Neural crest cell (in vitro differentiated cells): Measurements from ENCODE around the gene MRGPRF. TPM values are rescaled to one million over a fixed set of nuclear protein-coding genes. Genes with fewer than 3 reads are reported as not detected.
A peak's percentile ranks its signal among the peaks of the same experiment; 100 is the strongest.

ENCODE experiments used
- DNase-seq: peaks from one replicate; pipeline ENCODE4 v3.0.0; 2021; ENCODE audit warnings: low read depth, mixed read lengths, low spot score
- H3K27ac Mint-ChIP-seq: one replicate; pipeline ENCODE4 v1.8.0; 2021; ENCODE audit warnings: mild to moderate bottlenecking, mixed read lengths; ENCODE audit not compliant: unreplicated experiment
- H3K27me3 Mint-ChIP-seq: 2 replicates; pipeline ENCODE4 v1.8.0; 2021; ENCODE audit warnings: low read depth, mild to moderate bottlenecking, mixed read lengths
- H3K36me3 Mint-ChIP-seq: 2 replicates; pipeline ENCODE4 v1.8.0; 2021; ENCODE audit warnings: low read depth, mild to moderate bottlenecking, mixed read lengths
- H3K4me1 Mint-ChIP-seq: 2 replicates; pipeline ENCODE4 v1.8.0; 2021; ENCODE audit warnings: mixed read lengths
- H3K4me3 Mint-ChIP-seq: one replicate; pipeline ENCODE4 v1.8.0; 2021; ENCODE audit warnings: mild to moderate bottlenecking, mixed read lengths
- H3K9me3 Mint-ChIP-seq: 2 replicates; pipeline ENCODE4 v1.8.0; 2021; ENCODE audit warnings: mixed read lengths
- total RNA-seq: library from RNA; stranded (reverse); gene quantifications from 2 replicates; pipeline ENCODE4 v1.2.1, GENCODE V29; 2021
- TF ChIP-seq, protein P1 (sequence below): fragments of 200-600 bp; sonication (generic); conservative IDR thresholded peaks from 2 replicates; pipeline ENCODE4 v1.5.0; 2021; ENCODE audit warnings: antibody characterized with exemption, mild to moderate bottlenecking

Gene MRGPRF
- total RNA-seq, 1 donor from 2014 or later = 0.23 TPM

- H3K4me1 Mint-ChIP-seq = no peaks in the 10 kb centered on the region
- no peaks in the 10 kb centered on the region for H3K27me3 Mint-ChIP-seq
- no peaks in the 10 kb centered on the region for H3K36me3 Mint-ChIP-seq
- TF ChIP-seq, protein P1, sequence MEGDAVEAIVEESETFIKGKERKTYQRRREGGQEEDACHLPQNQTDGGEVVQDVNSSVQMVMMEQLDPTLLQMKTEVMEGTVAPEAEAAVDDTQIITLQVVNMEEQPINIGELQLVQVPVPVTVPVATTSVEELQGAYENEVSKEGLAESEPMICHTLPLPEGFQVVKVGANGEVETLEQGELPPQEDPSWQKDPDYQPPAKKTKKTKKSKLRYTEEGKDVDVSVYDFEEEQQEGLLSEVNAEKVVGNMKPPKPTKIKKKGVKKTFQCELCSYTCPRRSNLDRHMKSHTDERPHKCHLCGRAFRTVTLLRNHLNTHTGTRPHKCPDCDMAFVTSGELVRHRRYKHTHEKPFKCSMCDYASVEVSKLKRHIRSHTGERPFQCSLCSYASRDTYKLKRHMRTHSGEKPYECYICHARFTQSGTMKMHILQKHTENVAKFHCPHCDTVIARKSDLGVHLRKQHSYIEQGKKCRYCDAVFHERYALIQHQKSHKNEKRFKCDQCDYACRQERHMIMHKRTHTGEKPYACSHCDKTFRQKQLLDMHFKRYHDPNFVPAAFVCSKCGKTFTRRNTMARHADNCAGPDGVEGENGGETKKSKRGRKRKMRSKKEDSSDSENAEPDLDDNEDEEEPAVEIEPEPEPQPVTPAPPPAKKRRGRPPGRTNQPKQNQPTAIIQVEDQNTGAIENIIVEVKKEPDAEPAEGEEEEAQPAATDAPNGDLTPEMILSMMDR = no peak
- no peaks in the 10 kb centered on the region for H3K9me3 Mint-ChIP-seq
- no peak for DNase-seq
- H3K27ac Mint-ChIP-seq = no peak overlapping the region
- H3K4me3 Mint-ChIP-seq = no peak overlapping the region
Measured at GRCh38 chr11:68999093-68999747, 13.8 kb downstream of the MRGPRF start.

DNA sequence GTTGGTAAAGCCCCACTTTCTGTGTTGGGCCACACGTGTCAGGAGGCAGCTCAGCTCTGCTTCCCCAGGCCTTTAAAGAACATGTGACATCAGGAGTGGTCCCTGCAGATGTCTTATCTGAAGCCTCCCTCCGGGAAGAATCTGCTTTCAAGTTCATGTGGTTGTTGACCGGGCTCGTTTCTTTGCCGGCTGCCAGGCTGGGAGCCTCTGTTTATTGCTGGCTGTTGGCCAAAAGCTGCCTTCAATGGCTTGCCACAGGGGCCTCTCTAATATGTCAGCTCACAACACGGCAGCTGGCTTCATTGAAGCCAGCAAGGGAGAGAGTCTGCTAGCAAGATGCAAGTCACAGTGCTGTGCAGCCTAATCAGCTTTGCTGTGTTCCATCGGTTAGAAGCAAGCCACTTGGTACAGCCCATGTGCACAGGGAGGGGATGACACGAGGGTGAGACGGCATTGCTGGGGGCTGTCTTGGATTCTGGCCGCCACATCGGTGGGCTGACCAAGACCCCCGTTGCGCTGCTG lies 14.6 kb downstream of the MRGPRF start:
- H3K9me3 Mint-ChIP-seq = no peaks in the 10 kb centered on the region
- no peaks in the 10 kb centered on the region for H3K36me3 Mint-ChIP-seq
- DNase-seq = no peak
- peaks cover 4% of the 10 kb centered on the region for H3K27me3 Mint-ChIP-seq
- no peaks in the 10 kb centered on the region for H3K4me1 Mint-ChIP-seq
- TF ChIP-seq, protein P1 = no peak
- no peak overlapping the region for H3K4me3 Mint-ChIP-seq
- H3K27ac Mint-ChIP-seq = no peak overlapping the region

GRCh38 chr11:68997995-68998348 lies 15.1 kb downstream of the MRGPRF start:
- H3K4me1 Mint-ChIP-seq = no peaks in the 10 kb centered on the region
- no peak overlapping the region for H3K4me3 Mint-ChIP-seq
- TF ChIP-seq, protein P1 = no peak
- H3K36me3 Mint-ChIP-seq = no peaks in the 10 kb centered on the region
- no peaks in the 10 kb centered on the region for H3K9me3 Mint-ChIP-seq
- H3K27ac Mint-ChIP-seq = no peak overlapping the region
- DNase-seq = no peak
- H3K27me3 Mint-ChIP-seq = peaks cover 4% of the 10 kb centered on the region

GRCh38 chr11:68997124-68997994 lies 15.7 kb downstream of the MRGPRF start:
- DNase-seq = no peak
- peaks cover 4% of the 10 kb centered on the region for H3K27me3 Mint-ChIP-seq
- no peaks in the 10 kb centered on the region for H3K4me1 Mint-ChIP-seq
- H3K36me3 Mint-ChIP-seq = no peaks in the 10 kb centered on the region
- H3K27ac Mint-ChIP-seq = no peak overlapping the region
- TF ChIP-seq, protein P1 = no peak
- no peaks in the 10 kb centered on the region for H3K9me3 Mint-ChIP-seq
- no peak overlapping the region for H3K4me3 Mint-ChIP-seq

DNA sequence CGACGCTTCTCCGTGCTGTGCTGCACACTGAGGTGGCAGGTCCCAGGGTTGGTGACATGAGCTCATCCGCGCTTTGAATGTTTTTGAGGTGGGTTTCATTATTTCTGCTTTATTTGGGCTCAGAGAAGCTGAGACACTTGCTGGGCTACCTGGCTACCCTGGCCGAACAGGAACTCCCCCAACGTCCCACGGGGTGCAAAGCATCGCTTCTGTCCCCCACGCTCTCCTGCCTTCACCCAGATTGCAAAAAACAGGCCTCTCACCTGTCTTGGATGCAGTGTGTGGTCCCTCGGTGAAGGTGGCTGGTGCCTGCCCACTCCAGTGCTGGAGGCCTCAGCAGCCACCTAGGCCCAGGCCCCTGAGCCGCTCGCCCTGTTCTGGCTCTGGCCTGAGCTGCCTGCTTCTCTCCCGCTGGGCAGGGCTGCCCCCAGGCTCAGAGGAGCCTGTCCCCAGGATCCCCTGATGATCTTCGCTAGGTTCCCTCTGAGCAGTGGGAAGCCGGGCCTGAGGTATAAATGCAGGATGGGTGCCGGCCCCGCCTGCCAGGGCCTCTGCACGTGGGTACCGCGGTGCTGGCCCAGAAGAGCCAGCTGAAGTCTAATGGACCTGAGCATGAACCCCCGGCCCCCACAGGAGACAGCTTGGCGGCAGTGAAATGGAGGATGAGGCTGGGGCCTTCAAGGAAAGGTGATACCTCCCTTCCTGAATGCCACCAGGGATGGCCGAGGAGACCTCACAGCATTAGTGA lies 16.5 kb downstream of the MRGPRF start:
- peak overlapping the region; percentile 81 for H3K27ac Mint-ChIP-seq
- DNase-seq = no peak
- H3K9me3 Mint-ChIP-seq = no peaks in the 10 kb centered on the region
- TF ChIP-seq, protein P1 = no peak
- no peaks in the 10 kb centered on the region for H3K4me1 Mint-ChIP-seq
- H3K27me3 Mint-ChIP-seq = peaks cover 4% of the 10 kb centered on the region
- H3K4me3 Mint-ChIP-seq = no peak overlapping the region
- H3K36me3 Mint-ChIP-seq = no peaks in the 10 kb centered on the region
